ENCODE data around the gene UMODL1. TPM values are rescaled to one million over a fixed set of nuclear protein-coding genes. Genes with fewer than 3 reads are reported as not detected.

The UMODL1 gene
- total and polyA plus RNA-seq, 4 donors: 0.10 to 0.28 (median 0.14) TPM; not detected in 1

DNA sequence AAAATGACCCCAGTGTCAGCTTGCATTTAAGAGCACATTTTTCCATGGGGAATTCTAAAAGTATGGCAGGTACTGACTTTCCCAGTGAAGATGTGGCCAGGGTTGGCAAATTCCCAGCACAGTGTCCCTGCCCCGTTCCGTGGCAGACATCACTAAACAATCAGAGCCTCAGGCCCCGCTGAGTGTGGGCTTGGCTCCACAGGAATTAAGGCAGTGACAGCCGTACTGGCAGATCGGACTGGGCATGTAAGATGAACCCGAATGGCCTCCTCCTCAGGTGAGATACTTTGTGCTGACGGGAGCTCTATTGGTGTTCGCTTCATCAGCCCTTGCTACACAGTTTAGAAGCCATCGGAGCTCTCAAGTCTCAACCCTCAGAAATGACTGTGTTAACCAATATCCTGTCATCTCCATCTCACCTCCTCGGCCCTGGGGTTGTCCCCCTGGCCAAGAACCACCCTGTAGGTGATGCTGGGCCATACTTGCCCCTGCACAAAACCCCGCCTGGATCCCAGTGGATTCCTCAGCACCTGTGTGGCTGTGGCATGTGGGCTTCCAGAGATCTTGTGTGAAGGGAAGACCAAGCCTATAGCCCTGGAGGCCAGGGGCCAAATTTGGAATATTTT lies 118.9 kb downstream of the UMODL1 start:
- DNase-seq (no peak), ATAC-seq (ENCODE audit: insufficient read depth, low FRiP score) (no peak)
- H3K4me1 ChIP-seq (ENCODE audit: control insufficient read depth in 5 of 5, insufficient read depth in 5 of 5, low read length in 5 of 5): peaks cover 0 to 4% (median 0%) of the 10 kb centered on the region in 5 donors
- no peaks in the 10 kb centered on the region for H3K27me3 ChIP-seq (ENCODE audit: control insufficient read depth in 3 of 3, insufficient read depth in 3 of 3, low read length in 2 of 3)
- H3K36me3 ChIP-seq (ENCODE audit: control insufficient read depth in 4 of 4, insufficient read depth in 4 of 4, low read length in 4 of 4): no peaks in the 10 kb centered on the region
- no peaks in the 10 kb centered on the region for H3K9me3 ChIP-seq (ENCODE audit: control insufficient read depth in 4 of 4, insufficient read depth in 3 of 4, low read length in 3 of 4)
- no peak overlapping the region for H3K27ac ChIP-seq (ENCODE audit: low read depth in 1 of 2, low read length in 1 of 2)
- no peak overlapping the region for H3K9ac ChIP-seq (ENCODE audit: insufficient read depth in 1 of 2, low read length in 2 of 2)
- TF ChIP-seq, protein P1, sequence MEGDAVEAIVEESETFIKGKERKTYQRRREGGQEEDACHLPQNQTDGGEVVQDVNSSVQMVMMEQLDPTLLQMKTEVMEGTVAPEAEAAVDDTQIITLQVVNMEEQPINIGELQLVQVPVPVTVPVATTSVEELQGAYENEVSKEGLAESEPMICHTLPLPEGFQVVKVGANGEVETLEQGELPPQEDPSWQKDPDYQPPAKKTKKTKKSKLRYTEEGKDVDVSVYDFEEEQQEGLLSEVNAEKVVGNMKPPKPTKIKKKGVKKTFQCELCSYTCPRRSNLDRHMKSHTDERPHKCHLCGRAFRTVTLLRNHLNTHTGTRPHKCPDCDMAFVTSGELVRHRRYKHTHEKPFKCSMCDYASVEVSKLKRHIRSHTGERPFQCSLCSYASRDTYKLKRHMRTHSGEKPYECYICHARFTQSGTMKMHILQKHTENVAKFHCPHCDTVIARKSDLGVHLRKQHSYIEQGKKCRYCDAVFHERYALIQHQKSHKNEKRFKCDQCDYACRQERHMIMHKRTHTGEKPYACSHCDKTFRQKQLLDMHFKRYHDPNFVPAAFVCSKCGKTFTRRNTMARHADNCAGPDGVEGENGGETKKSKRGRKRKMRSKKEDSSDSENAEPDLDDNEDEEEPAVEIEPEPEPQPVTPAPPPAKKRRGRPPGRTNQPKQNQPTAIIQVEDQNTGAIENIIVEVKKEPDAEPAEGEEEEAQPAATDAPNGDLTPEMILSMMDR (IDR thresholded peaks at IDR 0.05; ENCODE audit: control extremely low read depth, extremely low read depth): no peak
- no peak overlapping the region for H3K4me3 ChIP-seq
- 85% methylated on average over 11 of the region's 11 CpGs for WGBS, 2 donors

DNA sequence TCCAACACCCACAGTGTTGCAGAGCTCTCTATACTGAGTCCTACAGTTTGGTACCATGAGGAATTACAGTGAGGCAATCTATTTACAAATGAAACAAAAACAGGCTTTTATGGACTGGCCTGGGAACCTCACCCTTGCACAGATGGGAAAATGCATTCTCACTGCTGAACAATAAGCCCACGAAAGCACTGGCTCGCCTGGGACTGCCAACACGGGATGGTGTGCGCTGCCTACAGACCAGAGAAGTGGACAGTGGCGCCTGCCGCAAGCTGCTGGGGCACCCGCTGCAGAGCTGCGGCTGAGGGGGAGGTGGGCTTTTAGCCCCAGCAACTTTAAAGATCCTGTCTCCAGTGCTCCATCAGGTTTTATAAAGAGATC lies 119.4 kb downstream of the UMODL1 start:
- ATAC-seq (ENCODE audit: insufficient read depth, low FRiP score) (no peak), DNase-seq (no peak)
- H3K4me1 ChIP-seq (ENCODE audit: control insufficient read depth in 5 of 5, insufficient read depth in 5 of 5, low read length in 5 of 5): peaks cover 0 to 4% (median 0%) of the 10 kb centered on the region in 5 donors
- WGBS, 2 donors: 94 to 95% methylated on average over 8 of the region's 8 CpGs
- no peak overlapping the region for H3K27ac ChIP-seq (ENCODE audit: low read depth in 1 of 2, low read length in 1 of 2)
- TF ChIP-seq, protein P1 (IDR thresholded peaks at IDR 0.05; ENCODE audit: control extremely low read depth, extremely low read depth): no peak
- no peak overlapping the region for H3K9ac ChIP-seq (ENCODE audit: insufficient read depth in 1 of 2, low read length in 2 of 2)
- no peak overlapping the region for H3K4me3 ChIP-seq
- H3K36me3 ChIP-seq (ENCODE audit: control insufficient read depth in 4 of 4, insufficient read depth in 4 of 4, low read length in 4 of 4): no peaks in the 10 kb centered on the region
- no peaks in the 10 kb centered on the region for H3K9me3 ChIP-seq (ENCODE audit: control insufficient read depth in 4 of 4, insufficient read depth in 3 of 4, low read length in 3 of 4)
- no peaks in the 10 kb centered on the region for H3K27me3 ChIP-seq (ENCODE audit: control insufficient read depth in 3 of 3, insufficient read depth in 3 of 3, low read length in 2 of 3)

DNA sequence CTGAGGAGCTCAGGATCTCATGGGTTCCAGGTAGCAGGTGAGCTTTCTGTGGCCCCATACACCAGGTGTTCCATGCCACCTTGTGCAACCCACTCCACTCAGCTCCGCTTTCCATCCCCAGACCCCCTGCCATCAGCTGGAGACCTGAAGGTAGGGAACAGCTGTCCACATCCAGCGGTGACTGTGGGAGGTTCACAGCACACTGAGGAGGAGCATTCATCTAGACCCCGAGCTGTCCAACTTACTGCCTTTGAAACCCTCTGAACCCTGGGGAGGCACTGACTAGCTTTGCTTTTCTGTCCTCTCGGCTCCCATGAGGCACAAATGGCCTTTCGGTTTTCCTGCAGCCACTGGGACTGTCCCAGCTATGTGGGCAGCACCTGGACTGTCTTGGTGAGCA lies 119.9 kb downstream of the UMODL1 start:
- TF ChIP-seq, protein P1 (IDR thresholded peaks at IDR 0.05; ENCODE audit: control extremely low read depth, extremely low read depth): no peak
- Histone ChIP-seq H3K4me1 (ENCODE audit: control insufficient read depth in 5 of 5, insufficient read depth in 5 of 5, low read length in 5 of 5) (peaks cover 0 to 4% (median 0%) of the 10 kb centered on the region in 5 donors), H3K9ac (ENCODE audit: insufficient read depth in 1 of 2, low read length in 2 of 2) (no peak overlapping the region), H3K9me3 (ENCODE audit: control insufficient read depth in 4 of 4, insufficient read depth in 3 of 4, low read length in 3 of 4) (no peaks in the 10 kb centered on the region), H3K27ac (ENCODE audit: low read depth in 1 of 2, low read length in 1 of 2) (no peak overlapping the region), H3K4me3 (no peak overlapping the region), H3K36me3 (ENCODE audit: control insufficient read depth in 4 of 4, insufficient read depth in 4 of 4, low read length in 4 of 4) (no peaks in the 10 kb centered on the region), H3K27me3 (ENCODE audit: control insufficient read depth in 3 of 3, insufficient read depth in 3 of 3, low read length in 2 of 3) (no peaks in the 10 kb centered on the region)
- DNase-seq (no peak), ATAC-seq (ENCODE audit: insufficient read depth, low FRiP score) (no peak)
- WGBS, 2 donors: 93 to 98% methylated on average over 5 of the region's 5 CpGs

All from lung (tissue), 12 donors.